RWPE2 (cell line): ENCODE data around the gene HOXC5.
"Not testable (repeated sequence)": the region's sequence is repeated elsewhere in the genome, so short reads cannot be mapped to it uniquely, and the experiment has no call there.

ENCODE experiments used
- ATAC-seq: fragments of 200-7000 bp; cut with Tn5 transposase; 3 replicates; pipeline ENCODE4 v1.9.1; 2021; ENCODE audit warnings: low read depth
- DNase-seq: peaks from one replicate; pipeline ENCODE4 v3.0.0-alpha.2; 2020; ENCODE audit warnings: low spot score
- H3K27ac ChIP-seq: fragments of 450-650 bp; 2 replicates; pipeline ENCODE4 v1.5.1; 2017; ENCODE audit warnings: mild to moderate bottlenecking; ENCODE audit not compliant: poor library complexity, severe bottlenecking
- H3K27me3 ChIP-seq: fragments of 250-450 bp; sonication (Bioruptor Pico); 2 replicates; pipeline ENCODE4 v1.5.1; 2021; ENCODE audit warnings: mild to moderate bottlenecking, moderate library complexity; ENCODE audit not compliant: insufficient read depth, poor library complexity, severe bottlenecking
- H3K36me3 ChIP-seq: fragments of 250-450 bp; sonication (Bioruptor Pico); 2 replicates; pipeline ENCODE4 v1.5.1; 2020; ENCODE audit warnings: low read depth, mild to moderate bottlenecking, moderate library complexity
- H3K4me1 ChIP-seq: fragments of 250-450 bp; sonication (Bioruptor Pico); 2 replicates; pipeline ENCODE4 v1.5.1; 2021; ENCODE audit warnings: mild to moderate bottlenecking, moderate library complexity; ENCODE audit not compliant: insufficient read depth, poor library complexity, severe bottlenecking
- H3K4me3 ChIP-seq: fragments of 250-450 bp; sonication (Bioruptor Pico); 2 replicates; pipeline ENCODE4 v1.5.1; 2021; ENCODE audit warnings: mild to moderate bottlenecking, moderate library complexity; ENCODE audit not compliant: severe bottlenecking
- H3K9me3 ChIP-seq: fragments of 250-450 bp; sonication (Bioruptor Pico); 2 replicates; pipeline ENCODE4 v1.5.1; 2021; ENCODE audit warnings: mild to moderate bottlenecking, moderate library complexity; ENCODE audit not compliant: severe bottlenecking
- CTCF ChIP-seq: fragments of 450-650 bp; IDR thresholded peaks from one replicate; pipeline ENCODE4 v1.5.1; 2017; ENCODE audit warnings: mild to moderate bottlenecking, moderate library complexity; ENCODE audit not compliant: poor library complexity, severe bottlenecking

The HOXC5 gene

GRCh38 chr12:54075409-54075808 lies 42.6 kb downstream of the HOXC5 start:
- TF ChIP-seq CTCF: no peak
- DNase-seq (no peak), ATAC-seq (no peak)
- Histone ChIP-seq H3K4me1 (no peaks in the 10 kb centered on the region), H3K4me3 (no peak overlapping the region), H3K36me3 (no peaks in the 10 kb centered on the region), H3K9me3 (no peaks in the 10 kb centered on the region), H3K27ac (no peak overlapping the region), H3K27me3 (no peaks in the 10 kb centered on the region)

GRCh38 chr12:54075974-54076373 lies 43.1 kb downstream of the HOXC5 start:
- no peaks in the 10 kb centered on the region for H3K4me1 ChIP-seq
- no peaks in the 10 kb centered on the region for H3K9me3 ChIP-seq
- no peaks in the 10 kb centered on the region for H3K36me3 ChIP-seq
- DNase-seq (no peak), ATAC-seq (no peak)
- no peak overlapping the region for H3K4me3 ChIP-seq
- no peaks in the 10 kb centered on the region for H3K27me3 ChIP-seq
- no peak overlapping the region for H3K27ac ChIP-seq
- TF ChIP-seq CTCF: no peak

- not testable (repeated sequence) for H3K9me3 ChIP-seq, DNase-seq, H3K36me3 ChIP-seq, H3K27me3 ChIP-seq, H3K4me3 ChIP-seq, H3K4me1 ChIP-seq, ATAC-seq, H3K27ac ChIP-seq
Measured at GRCh38 chr12:54077843-54078242, 45.0 kb downstream of the HOXC5 start.

GRCh38 chr12:54079115-54079514 lies 46.3 kb downstream of the HOXC5 start:
- ATAC-seq, DNase-seq: not testable (repeated sequence)

GRCh38 chr12:54080008-54080924 lies 47.4 kb downstream of the HOXC5 start:
- H3K36me3 ChIP-seq, ATAC-seq, H3K9me3 ChIP-seq, DNase-seq, H3K27ac ChIP-seq, H3K27me3 ChIP-seq, H3K4me3 ChIP-seq, H3K4me1 ChIP-seq: not testable (repeated sequence)

More at GRCh38 chr12:54079115-54079514, 46.3 kb downstream of the HOXC5 start:
- not testable (repeated sequence) for H3K36me3 ChIP-seq, H3K27me3 ChIP-seq, H3K27ac ChIP-seq, H3K4me1 ChIP-seq, H3K9me3 ChIP-seq, H3K4me3 ChIP-seq

GRCh38 chr12:54081053-54081514 lies 48.2 kb downstream of the HOXC5 start:
- H3K4me3 ChIP-seq, H3K9me3 ChIP-seq, H3K36me3 ChIP-seq, H3K4me1 ChIP-seq, H3K27ac ChIP-seq, DNase-seq, H3K27me3 ChIP-seq, ATAC-seq: not testable (repeated sequence)

GRCh38 chr12:54081581-54082396 lies 48.9 kb downstream of the HOXC5 start:
- DNase-seq, H3K4me1 ChIP-seq, H3K27me3 ChIP-seq, ATAC-seq, H3K9me3 ChIP-seq, H3K36me3 ChIP-seq, H3K27ac ChIP-seq, H3K4me3 ChIP-seq: not testable (repeated sequence)
